ENCODE measurements around the gene KIAA0513. TPM values are rescaled to one million over a fixed set of nuclear protein-coding genes. Genes with fewer than 3 reads are reported as not detected.

The KIAA0513 gene
- total RNA-seq, 1 experiment from 2014 or later: 2.4 TPM

GRCh38 chr16:85088570-85089199, 61.1 kb downstream of the KIAA0513 start:
- peak overlapping the region; percentile 25 for H3K4me3 ChIP-seq
- H3K27ac ChIP-seq: no peak overlapping the region
- no peaks in the 10 kb centered on the region for H3K9me3 ChIP-seq (replicated peaks)
- H3K27me3 ChIP-seq: no peaks in the 10 kb centered on the region
- no peaks in the 10 kb centered on the region for H3K36me3 ChIP-seq
- peak in 1 of 2 experiments; percentile 35 for DNase-seq
- H3K4me1 ChIP-seq: no peaks in the 10 kb centered on the region; the same call in 1 of the 2 replicates

- H3K4me3 ChIP-seq: no peak overlapping the region
- H3K27ac ChIP-seq: no peak overlapping the region
- H3K36me3 ChIP-seq: no peaks in the 10 kb centered on the region
- no peaks in the 10 kb centered on the region; the same call in 1 of the 2 replicates for H3K4me1 ChIP-seq
- H3K9me3 ChIP-seq (replicated peaks): no peaks in the 10 kb centered on the region
- DNase-seq: no peak
- no peaks in the 10 kb centered on the region for H3K27me3 ChIP-seq
These were observed 61.9 kb downstream of the KIAA0513 start for GRCh38 chr16:85089525-85089924.

GRCh38 chr16:85090181-85090580, 62.6 kb downstream of the KIAA0513 start:
- Histone ChIP-seq H3K9me3 (replicated peaks) (no peaks in the 10 kb centered on the region), H3K27ac (no peak overlapping the region), H3K36me3 (no peaks in the 10 kb centered on the region), H3K4me3 (no peak overlapping the region), H3K4me1 (no peaks in the 10 kb centered on the region; the same call in 1 of the 2 replicates), H3K27me3 (no peaks in the 10 kb centered on the region)
- DNase-seq: no peak

GRCh38 chr16:85090873-85091521, 63.4 kb downstream of the KIAA0513 start:
- Histone ChIP-seq H3K4me1 (no peaks in the 10 kb centered on the region; the same call in 1 of the 2 replicates), H3K9me3 (replicated peaks) (no peaks in the 10 kb centered on the region), H3K4me3 (no peak overlapping the region), H3K36me3 (no peaks in the 10 kb centered on the region), H3K27ac (no peak overlapping the region), H3K27me3 (no peaks in the 10 kb centered on the region)
- DNase-seq: no peak

- DNase-seq: no peak
- no peaks in the 10 kb centered on the region for H3K27me3 ChIP-seq
- no peak overlapping the region for H3K4me3 ChIP-seq
- no peaks in the 10 kb centered on the region; the same call in 1 of the 2 replicates for H3K4me1 ChIP-seq
- H3K9me3 ChIP-seq (replicated peaks): no peaks in the 10 kb centered on the region
- no peaks in the 10 kb centered on the region for H3K36me3 ChIP-seq
- no peak overlapping the region for H3K27ac ChIP-seq
These were observed 63.9 kb downstream of the KIAA0513 start for GRCh38 chr16:85091522-85091910.

GRCh38 chr16:85092309-85092708, 64.7 kb downstream of the KIAA0513 start:
- no peaks in the 10 kb centered on the region for H3K9me3 ChIP-seq (replicated peaks)
- no peak overlapping the region for H3K27ac ChIP-seq
- no peaks in the 10 kb centered on the region; the same call in 1 of the 2 replicates for H3K4me1 ChIP-seq
- no peak for DNase-seq
- H3K36me3 ChIP-seq: no peaks in the 10 kb centered on the region
- H3K4me3 ChIP-seq: no peak overlapping the region
- H3K27me3 ChIP-seq: no peaks in the 10 kb centered on the region

- H3K4me1 ChIP-seq: no peaks in the 10 kb centered on the region; the same call in 1 of the 2 replicates
- no peaks in the 10 kb centered on the region for H3K9me3 ChIP-seq (replicated peaks)
- no peak for DNase-seq
- no peak overlapping the region for H3K27ac ChIP-seq
- no peak overlapping the region for H3K4me3 ChIP-seq
- H3K36me3 ChIP-seq: no peaks in the 10 kb centered on the region
- no peaks in the 10 kb centered on the region for H3K27me3 ChIP-seq
These were observed 65.3 kb downstream of the KIAA0513 start for GRCh38 chr16:85092851-85093250.

GRCh38 chr16:85093705-85094104, 66.1 kb downstream of the KIAA0513 start:
- Histone ChIP-seq H3K4me3 (no peak overlapping the region), H3K4me1 (no peaks in the 10 kb centered on the region; the same call in 1 of the 2 replicates), H3K9me3 (replicated peaks) (no peaks in the 10 kb centered on the region), H3K27ac (no peak overlapping the region), H3K36me3 (no peaks in the 10 kb centered on the region), H3K27me3 (no peaks in the 10 kb centered on the region)
- DNase-seq: no peak

GRCh38 chr16:85094176-85094805, 66.7 kb downstream of the KIAA0513 start:
- H3K4me3 ChIP-seq: no peak overlapping the region

GRCh38 chr16:85094812-85095211, 67.2 kb downstream of the KIAA0513 start:
- no peaks in the 10 kb centered on the region for H3K36me3 ChIP-seq
- DNase-seq: no peak
- no peak overlapping the region for H3K27ac ChIP-seq
- H3K27me3 ChIP-seq: no peaks in the 10 kb centered on the region
- no peaks in the 10 kb centered on the region for H3K9me3 ChIP-seq (replicated peaks)
- no peak overlapping the region for H3K4me3 ChIP-seq
- no peaks in the 10 kb centered on the region; the same call in 1 of the 2 replicates for H3K4me1 ChIP-seq

More at GRCh38 chr16:85094176-85094805, 66.7 kb downstream of the KIAA0513 start:
- no peak overlapping the region for H3K27ac ChIP-seq
- H3K27me3 ChIP-seq: no peaks in the 10 kb centered on the region
- H3K4me1 ChIP-seq: no peaks in the 10 kb centered on the region; the same call in 1 of the 2 replicates
- H3K9me3 ChIP-seq (replicated peaks): no peaks in the 10 kb centered on the region
- no peaks in the 10 kb centered on the region for H3K36me3 ChIP-seq
- DNase-seq: no peak

- no peak overlapping the region for H3K27ac ChIP-seq
- H3K27me3 ChIP-seq: no peaks in the 10 kb centered on the region
- H3K4me3 ChIP-seq: no peak overlapping the region
- DNase-seq: no peak
- H3K36me3 ChIP-seq: no peaks in the 10 kb centered on the region
- H3K9me3 ChIP-seq (replicated peaks): no peaks in the 10 kb centered on the region
- H3K4me1 ChIP-seq: no peaks in the 10 kb centered on the region
These were observed 69.3 kb downstream of the KIAA0513 start for GRCh38 chr16:85096921-85097320.

GRCh38 chr16:85098565-85098964, 71.0 kb downstream of the KIAA0513 start:
- Histone ChIP-seq H3K36me3 (no peaks in the 10 kb centered on the region), H3K4me3 (no peak overlapping the region), H3K9me3 (replicated peaks) (no peaks in the 10 kb centered on the region), H3K4me1 (peaks cover 7% of the 10 kb centered on the region), H3K27ac (no peak overlapping the region), H3K27me3 (no peaks in the 10 kb centered on the region)
- DNase-seq: no peak

- no peaks in the 10 kb centered on the region for H3K9me3 ChIP-seq (replicated peaks)
- H3K4me3 ChIP-seq: no peak overlapping the region
- H3K36me3 ChIP-seq: no peaks in the 10 kb centered on the region
- no peaks in the 10 kb centered on the region for H3K27me3 ChIP-seq
- no peak for DNase-seq
- peaks cover 24% of the 10 kb centered on the region for H3K4me1 ChIP-seq
- H3K27ac ChIP-seq: no peak overlapping the region
These were observed 72.7 kb downstream of the KIAA0513 start for GRCh38 chr16:85100265-85100664.

GRCh38 chr16:85101956-85102630, 74.5 kb downstream of the KIAA0513 start:
- Histone ChIP-seq H3K27me3 (no peaks in the 10 kb centered on the region), H3K36me3 (no peaks in the 10 kb centered on the region), H3K4me3 (no peak overlapping the region), H3K9me3 (replicated peaks) (no peaks in the 10 kb centered on the region), H3K4me1 (peaks cover 30% of the 10 kb centered on the region), H3K27ac (no peak overlapping the region)
- DNase-seq: no peak

All from SJCRH30 (cell line).